ENCODE data around the gene LRIG1. TPM values are rescaled to one million over a fixed set of nuclear protein-coding genes. Genes with fewer than 3 reads are reported as not detected.

The LRIG1 gene
- total RNA-seq, 1 experiment from 2014 or later = 52.4 TPM

- Histone ChIP-seq H3K9me2 (replicated peaks; ENCODE audit: insufficient read depth, low read length) (no peaks in the 10 kb centered on the region), H3K4me1 (ENCODE audit: low read length) (peaks cover 87% of the 10 kb centered on the region), H4K20me1 (ENCODE audit: insufficient read depth, low read depth, low read length) (no peaks in the 10 kb centered on the region), H3K9ac (ENCODE audit: low read length) (peak overlapping the region; percentile 60), H3K9me3 (ENCODE audit: low read length) (no peaks in the 10 kb centered on the region), H3K27ac (ENCODE audit: low read length) (peak overlapping the region; percentile 89), H3K4me2 (ENCODE audit: low read depth, low read length, poor library complexity, severe bottlenecking) (peak overlapping the region; percentile 50), H3K27me3 (ENCODE audit: low read length) (no peaks in the 10 kb centered on the region), H3K4me3 (ENCODE audit: low read length) (peak overlapping the region; percentile 17; the same call in 1 of the 2 replicates), H3K36me3 (ENCODE audit: insufficient read depth, low read length) (no peaks in the 10 kb centered on the region; the same call in 1 of the 2 replicates), H3K79me2 (ENCODE audit: low read length) (peaks cover 57% of the 10 kb centered on the region), H2AFZ (ENCODE audit: low read length) (peak overlapping the region; percentile 25; the same call in 1 of the 2 replicates)
- DNase-seq = peak; percentile 64
Observed at GRCh38 chr3:66449411-66449974, 51.3 kb downstream of the LRIG1 start.

DNA sequence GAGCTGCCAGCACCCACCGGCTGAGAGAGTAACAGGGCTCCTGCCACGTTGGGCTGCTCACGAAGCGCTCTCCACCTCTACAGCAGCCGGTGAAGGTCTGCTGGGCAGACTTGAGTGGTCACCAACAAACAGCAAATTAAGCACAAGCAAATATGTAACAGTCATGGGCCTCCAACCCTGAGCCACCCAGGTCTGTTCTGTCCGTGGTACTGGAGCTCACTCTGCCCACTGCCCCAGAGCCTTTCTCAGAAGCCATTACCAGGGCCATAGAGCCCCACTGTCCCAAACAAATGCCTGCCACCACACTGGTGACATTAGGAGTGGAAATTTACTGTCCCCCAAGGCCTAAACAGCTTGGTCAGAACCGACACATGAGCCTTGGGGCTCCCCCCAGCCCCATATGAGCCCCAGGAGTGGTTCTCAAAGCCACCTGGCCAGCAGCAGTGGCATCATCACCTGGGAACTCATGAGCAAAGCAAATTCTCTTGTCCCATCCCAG is 56.6 kb downstream of the LRIG1 start:
- H3K4me3 ChIP-seq (ENCODE audit: low read length) = no peak overlapping the region
- no peak overlapping the region for H2AFZ ChIP-seq (ENCODE audit: low read length)
- H3K9ac ChIP-seq (ENCODE audit: low read length) = no peak overlapping the region; the same call in 1 of the 2 replicates
- no peaks in the 10 kb centered on the region for H4K20me1 ChIP-seq (ENCODE audit: insufficient read depth, low read depth, low read length)
- H3K9me3 ChIP-seq (ENCODE audit: low read length) = no peaks in the 10 kb centered on the region
- no peak for DNase-seq
- H3K27ac ChIP-seq (ENCODE audit: low read length) = peak overlapping the region; percentile 64
- H3K27me3 ChIP-seq (ENCODE audit: low read length) = no peaks in the 10 kb centered on the region
- no peaks in the 10 kb centered on the region for H3K36me3 ChIP-seq (ENCODE audit: insufficient read depth, low read length)
- H3K79me2 ChIP-seq (ENCODE audit: low read length) = peaks cover 12% of the 10 kb centered on the region; the same call in 1 of the 2 replicates
- H3K4me1 ChIP-seq (ENCODE audit: low read length) = peaks cover 86% of the 10 kb centered on the region
- no peaks in the 10 kb centered on the region for H3K9me2 ChIP-seq (replicated peaks; ENCODE audit: insufficient read depth, low read length)
- H3K4me2 ChIP-seq (ENCODE audit: low read depth, low read length, poor library complexity, severe bottlenecking) = no peak overlapping the region

DNA sequence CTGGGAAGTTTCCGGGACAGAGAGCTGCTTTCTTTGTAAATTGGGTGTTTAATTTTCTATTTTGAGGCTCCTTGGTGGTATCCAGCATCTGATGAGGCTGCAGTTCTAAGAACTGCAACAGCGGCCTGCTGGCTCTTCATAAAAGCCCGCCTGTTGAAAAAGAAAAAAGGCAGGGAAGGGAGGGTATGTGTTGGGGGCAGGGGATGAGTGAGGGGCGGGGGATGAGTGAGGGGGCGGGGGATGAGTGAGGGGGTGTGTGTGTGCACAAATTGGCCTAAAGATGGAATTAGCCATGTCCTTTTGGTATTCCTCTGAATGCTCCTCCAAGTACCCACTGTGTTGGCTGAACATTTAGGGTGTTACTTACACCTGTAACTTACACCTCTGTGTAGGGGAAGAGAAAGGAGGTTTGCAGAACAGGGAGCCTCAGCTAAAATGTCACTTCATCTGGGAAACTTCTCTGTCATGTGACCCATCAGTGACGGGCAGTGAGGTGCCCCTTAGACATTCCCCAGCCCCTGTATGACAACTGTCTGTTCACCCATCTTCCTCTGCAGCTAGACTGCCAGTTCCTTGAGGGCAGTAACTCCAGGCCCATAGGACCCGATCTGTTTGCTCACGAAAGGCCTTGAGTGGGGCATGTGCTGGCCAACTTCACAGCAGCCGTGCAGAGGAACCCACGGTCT is 57.6 kb downstream of the LRIG1 start:
- no peaks in the 10 kb centered on the region for H3K9me3 ChIP-seq (ENCODE audit: low read length)
- H3K9me2 ChIP-seq (replicated peaks; ENCODE audit: insufficient read depth, low read length) = no peaks in the 10 kb centered on the region
- no peaks in the 10 kb centered on the region for H3K36me3 ChIP-seq (ENCODE audit: insufficient read depth, low read length)
- no peaks in the 10 kb centered on the region for H4K20me1 ChIP-seq (ENCODE audit: insufficient read depth, low read depth, low read length)
- peaks cover 86% of the 10 kb centered on the region for H3K4me1 ChIP-seq (ENCODE audit: low read length)
- peak overlapping the region; percentile 93 for H3K27ac ChIP-seq (ENCODE audit: low read length)
- no peak overlapping the region for H3K9ac ChIP-seq (ENCODE audit: low read length)
- no peak for DNase-seq
- no peak overlapping the region for H2AFZ ChIP-seq (ENCODE audit: low read length)
- H3K4me3 ChIP-seq (ENCODE audit: low read length) = no peak overlapping the region
- no peaks in the 10 kb centered on the region for H3K27me3 ChIP-seq (ENCODE audit: low read length)
- peaks cover 15% of the 10 kb centered on the region; the same call in 1 of the 2 replicates for H3K79me2 ChIP-seq (ENCODE audit: low read length)
- no peak overlapping the region for H3K4me2 ChIP-seq (ENCODE audit: low read depth, low read length, poor library complexity, severe bottlenecking)

DNA sequence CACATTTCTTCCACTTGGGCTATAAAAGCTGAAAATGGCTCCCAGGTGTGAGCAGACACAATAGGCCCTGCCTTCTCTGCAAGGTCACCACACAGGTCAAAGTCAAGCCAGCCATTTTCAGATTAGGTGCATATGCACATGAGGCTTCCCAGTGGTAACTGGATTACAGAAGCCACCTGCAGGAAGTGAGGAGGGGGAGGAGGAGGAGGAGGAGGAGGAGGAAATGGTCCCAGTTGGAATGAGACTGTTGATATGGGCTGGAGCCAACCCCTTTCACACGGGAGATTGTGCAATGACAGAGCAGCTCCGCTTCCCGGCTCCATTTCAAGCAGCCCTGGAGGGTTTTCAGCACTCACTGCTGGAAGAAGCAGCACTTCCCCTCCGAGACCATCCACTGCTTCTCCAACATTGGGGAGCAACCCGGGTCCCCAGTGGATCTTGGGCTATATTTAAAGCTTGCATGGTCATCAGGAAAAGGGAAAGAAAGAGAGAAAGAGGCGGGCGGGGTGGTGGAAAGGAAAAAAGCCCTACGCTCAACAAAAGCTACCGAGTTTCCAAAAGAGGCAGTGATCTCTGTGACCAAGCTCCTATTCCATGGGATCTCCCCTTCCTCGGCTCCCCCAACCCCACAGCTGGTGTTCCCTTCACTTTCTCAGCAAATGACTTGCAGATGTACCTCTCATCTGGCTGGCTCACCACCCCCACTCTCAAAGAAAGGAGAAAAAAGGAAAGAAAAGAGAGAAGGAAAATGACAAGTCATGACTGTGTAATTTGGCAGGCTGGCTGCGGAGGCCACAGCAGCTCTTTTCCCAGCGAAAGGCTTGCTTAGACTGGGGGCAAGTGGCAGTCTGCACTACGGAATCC is 58.3 kb downstream of the LRIG1 start:
- no peak overlapping the region for H3K4me2 ChIP-seq (ENCODE audit: low read depth, low read length, poor library complexity, severe bottlenecking)
- no peak overlapping the region for H2AFZ ChIP-seq (ENCODE audit: low read length)
- no peaks in the 10 kb centered on the region for H3K9me3 ChIP-seq (ENCODE audit: low read length)
- H3K27ac ChIP-seq (ENCODE audit: low read length) = peak overlapping the region; percentile 93
- H3K27me3 ChIP-seq (ENCODE audit: low read length) = no peaks in the 10 kb centered on the region
- no peak for DNase-seq
- peaks cover 14% of the 10 kb centered on the region; the same call in 1 of the 2 replicates for H3K79me2 ChIP-seq (ENCODE audit: low read length)
- peaks cover 87% of the 10 kb centered on the region for H3K4me1 ChIP-seq (ENCODE audit: low read length)
- no peak overlapping the region for H3K9ac ChIP-seq (ENCODE audit: low read length)
- no peaks in the 10 kb centered on the region for H4K20me1 ChIP-seq (ENCODE audit: insufficient read depth, low read depth, low read length)
- no peaks in the 10 kb centered on the region for H3K9me2 ChIP-seq (replicated peaks; ENCODE audit: insufficient read depth, low read length)
- no peak overlapping the region for H3K4me3 ChIP-seq (ENCODE audit: low read length)
- no peaks in the 10 kb centered on the region for H3K36me3 ChIP-seq (ENCODE audit: insufficient read depth, low read length)

- Histone ChIP-seq H3K36me3 (ENCODE audit: insufficient read depth, low read length) (no peaks in the 10 kb centered on the region), H3K9ac (ENCODE audit: low read length) (peak overlapping the region; percentile 54), H3K4me1 (ENCODE audit: low read length) (peaks cover 91% of the 10 kb centered on the region), H3K4me2 (ENCODE audit: low read depth, low read length, poor library complexity, severe bottlenecking) (peak overlapping the region; percentile 63), H3K27ac (ENCODE audit: low read length) (peak overlapping the region; percentile 93), H3K4me3 (ENCODE audit: low read length) (no peak overlapping the region), H4K20me1 (ENCODE audit: insufficient read depth, low read depth, low read length) (no peaks in the 10 kb centered on the region), H3K9me3 (ENCODE audit: low read length) (no peaks in the 10 kb centered on the region), H3K27me3 (ENCODE audit: low read length) (no peaks in the 10 kb centered on the region), H2AFZ (ENCODE audit: low read length) (no peak overlapping the region), H3K9me2 (replicated peaks; ENCODE audit: insufficient read depth, low read length) (no peaks in the 10 kb centered on the region), H3K79me2 (ENCODE audit: low read length) (peaks cover 13% of the 10 kb centered on the region; the same call in 1 of the 2 replicates)
- no peak for DNase-seq
Observed at GRCh38 chr3:66441692-66442091, 59.1 kb downstream of the LRIG1 start.

DNA sequence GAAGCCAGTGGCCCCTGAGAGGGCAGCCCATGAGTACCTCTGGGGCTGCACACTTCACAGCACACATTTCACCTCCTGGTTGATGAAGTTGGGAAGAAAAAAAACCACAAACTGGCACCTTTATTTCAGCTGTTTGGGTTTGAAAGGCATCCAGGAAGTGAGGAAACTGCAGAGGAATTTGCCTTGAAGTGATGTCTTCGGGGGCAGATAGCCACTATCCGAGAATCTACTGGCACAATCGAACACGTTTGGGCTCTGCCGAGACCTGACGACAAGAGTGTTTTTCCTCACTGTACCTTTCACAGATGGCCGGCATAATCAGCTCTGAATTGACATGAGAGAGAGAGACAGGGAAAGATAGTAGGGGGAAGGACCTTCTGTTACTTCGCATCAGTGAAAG is 59.7 kb downstream of the LRIG1 start:
- Histone ChIP-seq H3K27me3 (ENCODE audit: low read length) (no peaks in the 10 kb centered on the region), H3K27ac (ENCODE audit: low read length) (peak overlapping the region; percentile 93), H3K4me3 (ENCODE audit: low read length) (peak overlapping the region; percentile 40; the same call in 1 of the 2 replicates), H3K36me3 (ENCODE audit: insufficient read depth, low read length) (no peaks in the 10 kb centered on the region), H3K4me1 (ENCODE audit: low read length) (peaks cover 97% of the 10 kb centered on the region), H3K79me2 (ENCODE audit: low read length) (peaks cover 19% of the 10 kb centered on the region; the same call in 1 of the 2 replicates), H3K9me2 (replicated peaks; ENCODE audit: insufficient read depth, low read length) (no peaks in the 10 kb centered on the region), H3K9ac (ENCODE audit: low read length) (peak overlapping the region; percentile 54), H4K20me1 (ENCODE audit: insufficient read depth, low read depth, low read length) (no peaks in the 10 kb centered on the region), H3K4me2 (ENCODE audit: low read depth, low read length, poor library complexity, severe bottlenecking) (peak overlapping the region; percentile 63), H2AFZ (ENCODE audit: low read length) (no peak overlapping the region), H3K9me3 (ENCODE audit: low read length) (no peaks in the 10 kb centered on the region)
- DNase-seq = no peak

- Histone ChIP-seq H3K4me1 (ENCODE audit: low read length) (peaks cover 90% of the 10 kb centered on the region), H2AFZ (ENCODE audit: low read length) (peak overlapping the region; percentile 74; the same call in 1 of the 2 replicates), H3K9me2 (replicated peaks; ENCODE audit: insufficient read depth, low read length) (no peaks in the 10 kb centered on the region), H3K4me2 (ENCODE audit: low read depth, low read length, poor library complexity, severe bottlenecking) (peak overlapping the region; percentile 63), H3K36me3 (ENCODE audit: insufficient read depth, low read length) (no peaks in the 10 kb centered on the region), H3K27me3 (ENCODE audit: low read length) (no peaks in the 10 kb centered on the region), H3K79me2 (ENCODE audit: low read length) (peaks cover 21% of the 10 kb centered on the region; the same call in 1 of the 2 replicates), H3K9me3 (ENCODE audit: low read length) (no peaks in the 10 kb centered on the region), H3K27ac (ENCODE audit: low read length) (peak overlapping the region; percentile 93), H3K9ac (ENCODE audit: low read length) (peak overlapping the region; percentile 54), H4K20me1 (ENCODE audit: insufficient read depth, low read depth, low read length) (no peaks in the 10 kb centered on the region), H3K4me3 (ENCODE audit: low read length) (peak overlapping the region; percentile 40)
- peak; percentile 77 for DNase-seq
Observed at GRCh38 chr3:66439666-66440344, 61.0 kb downstream of the LRIG1 start.

All from Karpas-422 (cell line).